Measurements from ENCODE around the gene UBE2I. TPM values are rescaled to one million over a fixed set of nuclear protein-coding genes. Genes with fewer than 3 reads are reported as not detected.
A peak's percentile ranks its signal among the peaks of the same experiment; 100 is the strongest.

UBE2I gene
- total and polyA plus RNA-seq, 2 of the 4 experiments (the other 2 are of a cell fraction), result 30.8 to 140 TPM

- Histone ChIP-seq H3K18ac (ENCODE audit: low read depth, low read length) (no peak overlapping the region), H3K36me3 (ENCODE audit: control insufficient read depth, insufficient read depth, low read length) (no peaks in the 10 kb centered on the region), H3K4me2 (ENCODE audit: low read depth, low read length) (no peak overlapping the region), H3K27ac (ENCODE audit: insufficient read depth, low read length) (no peak overlapping the region), H3K9me1 (ENCODE audit: insufficient read depth, low read length) (no peaks in the 10 kb centered on the region), H2BK15ac (ENCODE audit: low read depth, low read length) (no peak overlapping the region), H2BK120ac (ENCODE audit: low read depth, low read length) (no peak overlapping the region), H3K27me3 (ENCODE audit: control insufficient read depth, insufficient read depth, low read length) (peaks cover 57% of the 10 kb centered on the region), H3K9me3 (ENCODE audit: control insufficient read depth, insufficient read depth, low read length) (peaks cover 2% of the 10 kb centered on the region; the same call in 1 of the 2 replicates), H2AFZ (replicated peaks; ENCODE audit: low read length, poor library complexity) (peak overlapping the region; percentile 68), H2BK20ac (ENCODE audit: low read depth, low read length) (no peak overlapping the region), H4K20me1 (ENCODE audit: insufficient read depth, low read length) (no peaks in the 10 kb centered on the region), H2AK5ac (ENCODE audit: low read depth, low read length) (no peak overlapping the region), H2BK5ac (ENCODE audit: low read depth, low read length, poor library complexity, severe bottlenecking) (no peak overlapping the region), H3K9ac (ENCODE audit: low read depth, low read length) (no peak overlapping the region), H4K8ac (ENCODE audit: low read depth in 2 of 2, low read length in 2 of 2) (no peak overlapping the region), H3K56ac (ENCODE audit: extremely low read depth, insufficient read depth, low read length) (no peak overlapping the region), H4K5ac (ENCODE audit: low read depth, low read length) (no peak overlapping the region), H3K23ac (ENCODE audit: low read depth, low read length) (no peak overlapping the region), H4K91ac (ENCODE audit: insufficient read depth, low read depth, low read length) (no peak overlapping the region), H3K4me3 (ENCODE audit: insufficient read depth, low read depth, low read length) (no peak overlapping the region), H3K79me1 (ENCODE audit: low read depth in 1 of 2, low read length in 2 of 2) (no peaks in the 10 kb centered on the region), H3K14ac (replicated peaks; ENCODE audit: low read depth, low read length) (no peak overlapping the region), H3K4ac (ENCODE audit: low read depth, low read length) (no peak overlapping the region), H2AK9ac (replicated peaks; ENCODE audit: low read depth, low read length, poor library complexity) (no peak overlapping the region), H3K4me1 (ENCODE audit: control insufficient read depth, insufficient read depth, low read length) (no peaks in the 10 kb centered on the region)
- ChIA-PET CTCF (no interaction called here), POLR2A (ENCODE audit: unreplicated experiment) (no interaction called here)
- intact Hi-C loops (cut with micrococcal nuclease) (no loop called here), in situ Hi-C loops (cut with MboI; ENCODE audit: low sequenced_read_pairs) (no loop called here), dilution Hi-C loops (cut with HindIII; ENCODE audit: low sequenced_read_pairs, unreplicated experiment) (no loop called here)
- DNase-seq (no peak), ATAC-seq (ENCODE audit: low read depth) (peak; percentile 32; the same call in 1 of the 2 replicates)
- no TSS peak for BruUV-seq (replicated peaks)
- WGBS, 2 experiments (ENCODE audit: extremely low coverage in 2 of 2, insufficient read length in 1 of 2), result no CpG with 5 or more reads among the region's 18 CpGs
- TF ChIP-seq BHLHE40 (IDR thresholded peaks at IDR 0.05; ENCODE audit: low read depth, low read length) (no peak), FOS (IDR thresholded peaks at IDR 0.05; ENCODE audit: low read depth, low read length) (no peak), ELK1 (IDR thresholded peaks at IDR 0.05; ENCODE audit: borderline replicate concordance, low read depth, low read length) (no peak), CHD1 (IDR thresholded peaks at IDR 0.05; ENCODE audit: low read depth, low read length) (no peak), SMC3 (IDR thresholded peaks at IDR 0.05; ENCODE audit: low read depth, low read length) (no peak), CEBPB (IDR thresholded peaks at IDR 0.05; ENCODE audit: low read depth, low read length) (no peak), RAD21 (IDR thresholded peaks at IDR 0.05; ENCODE audit: low read length) (no peak), MXI1 (IDR thresholded peaks at IDR 0.05; ENCODE audit: borderline replicate concordance, low read depth, low read length) (no peak), MAFK (IDR thresholded peaks at IDR 0.05; ENCODE audit: low read depth, low read length) (no peak), CTCF (conservative IDR thresholded peaks at IDR 0.05; ENCODE audit: low read depth, low read length) (no peak), POLR2A (IDR thresholded peaks at IDR 0.05; ENCODE audit: low read depth, low read length) (no peak), RCOR1 (IDR thresholded peaks at IDR 0.05; ENCODE audit: insufficient replicate concordance, low read length) (no peak), RFX5 (IDR thresholded peaks at IDR 0.05; ENCODE audit: low read depth, low read length) (no peak), MAZ (IDR thresholded peaks at IDR 0.05; ENCODE audit: borderline replicate concordance, low read depth, low read length) (no peak), NFE2L2 (IDR thresholded peaks at IDR 0.05; ENCODE audit: low read depth, low read length) (no peak), USF2 (IDR thresholded peaks at IDR 0.05; ENCODE audit: low read depth, low read length) (no peak)
These were observed 31.0 kb upstream of the UBE2I start for GRCh38 chr16:1278477-1278876.
